ENCODE results near the gene SPTSSA.

- TF ChIP-seq, protein P1, sequence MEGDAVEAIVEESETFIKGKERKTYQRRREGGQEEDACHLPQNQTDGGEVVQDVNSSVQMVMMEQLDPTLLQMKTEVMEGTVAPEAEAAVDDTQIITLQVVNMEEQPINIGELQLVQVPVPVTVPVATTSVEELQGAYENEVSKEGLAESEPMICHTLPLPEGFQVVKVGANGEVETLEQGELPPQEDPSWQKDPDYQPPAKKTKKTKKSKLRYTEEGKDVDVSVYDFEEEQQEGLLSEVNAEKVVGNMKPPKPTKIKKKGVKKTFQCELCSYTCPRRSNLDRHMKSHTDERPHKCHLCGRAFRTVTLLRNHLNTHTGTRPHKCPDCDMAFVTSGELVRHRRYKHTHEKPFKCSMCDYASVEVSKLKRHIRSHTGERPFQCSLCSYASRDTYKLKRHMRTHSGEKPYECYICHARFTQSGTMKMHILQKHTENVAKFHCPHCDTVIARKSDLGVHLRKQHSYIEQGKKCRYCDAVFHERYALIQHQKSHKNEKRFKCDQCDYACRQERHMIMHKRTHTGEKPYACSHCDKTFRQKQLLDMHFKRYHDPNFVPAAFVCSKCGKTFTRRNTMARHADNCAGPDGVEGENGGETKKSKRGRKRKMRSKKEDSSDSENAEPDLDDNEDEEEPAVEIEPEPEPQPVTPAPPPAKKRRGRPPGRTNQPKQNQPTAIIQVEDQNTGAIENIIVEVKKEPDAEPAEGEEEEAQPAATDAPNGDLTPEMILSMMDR (IDR thresholded peaks at IDR 0.05; ENCODE audit: insufficient read depth, low read length, poor library complexity, severe bottlenecking): no peak
- no peak for TF ChIP-seq EZH2phosphoT487 (conservative IDR thresholded peaks at IDR 0.05; ENCODE audit: low read length)
Measured at GRCh38 chr14:34496007-34496678, 34.1 kb upstream of the SPTSSA start.
